LNCaP clone FGC (cell line): Measurements from ENCODE around the gene SGTA.

Experiments used
- DNase-seq: peaks from one replicate; pipeline ENCODE4 v3.0.0-alpha.2; 2011; ENCODE audit warnings: low read depth
- H3K4me3 ChIP-seq: 2 replicates; pipeline ENCODE4 v1.5.1; 2011; ENCODE audit warnings: mild to moderate bottlenecking, low read depth, low read length, control low read depth
- TF ChIP-seq, protein P1 (sequence below): IDR thresholded peaks from 2 replicates; pipeline ENCODE4 v1.5.1; 2012; ENCODE audit warnings: mild to moderate bottlenecking; ENCODE audit not compliant: control insufficient read depth, insufficient read depth; ENCODE audit errors: extremely low read depth

The SGTA gene

GRCh38 chr19:2785244-2785997, 2.3 kb upstream of the SGTA start, which contains the start of gene THOP1:
Gene THOP1 (plus strand): TSS chr19:2785503. CDS start chr19:2785663, 160 bp downstream.
- DNase-seq = peak; percentile 94
- TF ChIP-seq, protein P1, sequence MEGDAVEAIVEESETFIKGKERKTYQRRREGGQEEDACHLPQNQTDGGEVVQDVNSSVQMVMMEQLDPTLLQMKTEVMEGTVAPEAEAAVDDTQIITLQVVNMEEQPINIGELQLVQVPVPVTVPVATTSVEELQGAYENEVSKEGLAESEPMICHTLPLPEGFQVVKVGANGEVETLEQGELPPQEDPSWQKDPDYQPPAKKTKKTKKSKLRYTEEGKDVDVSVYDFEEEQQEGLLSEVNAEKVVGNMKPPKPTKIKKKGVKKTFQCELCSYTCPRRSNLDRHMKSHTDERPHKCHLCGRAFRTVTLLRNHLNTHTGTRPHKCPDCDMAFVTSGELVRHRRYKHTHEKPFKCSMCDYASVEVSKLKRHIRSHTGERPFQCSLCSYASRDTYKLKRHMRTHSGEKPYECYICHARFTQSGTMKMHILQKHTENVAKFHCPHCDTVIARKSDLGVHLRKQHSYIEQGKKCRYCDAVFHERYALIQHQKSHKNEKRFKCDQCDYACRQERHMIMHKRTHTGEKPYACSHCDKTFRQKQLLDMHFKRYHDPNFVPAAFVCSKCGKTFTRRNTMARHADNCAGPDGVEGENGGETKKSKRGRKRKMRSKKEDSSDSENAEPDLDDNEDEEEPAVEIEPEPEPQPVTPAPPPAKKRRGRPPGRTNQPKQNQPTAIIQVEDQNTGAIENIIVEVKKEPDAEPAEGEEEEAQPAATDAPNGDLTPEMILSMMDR = no peak
- H3K4me3 ChIP-seq = peak within 1 kb of the TSS; percentile 94

- DNase-seq = no peak
- TF ChIP-seq, protein P1 = no peak
- H3K4me3 ChIP-seq = peak overlapping the region; percentile 88
Observed at GRCh38 chr19:2783781-2784145, 690 bp upstream of the SGTA start.

- DNase-seq = no peak
- TF ChIP-seq, protein P1 = no peak
- peak overlapping the region; percentile 88 for H3K4me3 ChIP-seq
Observed at GRCh38 chr19:2782329-2782935, 641 bp downstream of the SGTA start.

- no peak for DNase-seq
- TF ChIP-seq, protein P1 = no peak
- H3K4me3 ChIP-seq = no peak overlapping the region
Observed at GRCh38 chr19:2780284-2780683, 2.8 kb downstream of the SGTA start.

GRCh38 chr19:2779121-2779740, 3.8 kb downstream of the SGTA start:
- H3K4me3 ChIP-seq = no peak overlapping the region
- DNase-seq = no peak
- TF ChIP-seq, protein P1 = no peak

DNA sequence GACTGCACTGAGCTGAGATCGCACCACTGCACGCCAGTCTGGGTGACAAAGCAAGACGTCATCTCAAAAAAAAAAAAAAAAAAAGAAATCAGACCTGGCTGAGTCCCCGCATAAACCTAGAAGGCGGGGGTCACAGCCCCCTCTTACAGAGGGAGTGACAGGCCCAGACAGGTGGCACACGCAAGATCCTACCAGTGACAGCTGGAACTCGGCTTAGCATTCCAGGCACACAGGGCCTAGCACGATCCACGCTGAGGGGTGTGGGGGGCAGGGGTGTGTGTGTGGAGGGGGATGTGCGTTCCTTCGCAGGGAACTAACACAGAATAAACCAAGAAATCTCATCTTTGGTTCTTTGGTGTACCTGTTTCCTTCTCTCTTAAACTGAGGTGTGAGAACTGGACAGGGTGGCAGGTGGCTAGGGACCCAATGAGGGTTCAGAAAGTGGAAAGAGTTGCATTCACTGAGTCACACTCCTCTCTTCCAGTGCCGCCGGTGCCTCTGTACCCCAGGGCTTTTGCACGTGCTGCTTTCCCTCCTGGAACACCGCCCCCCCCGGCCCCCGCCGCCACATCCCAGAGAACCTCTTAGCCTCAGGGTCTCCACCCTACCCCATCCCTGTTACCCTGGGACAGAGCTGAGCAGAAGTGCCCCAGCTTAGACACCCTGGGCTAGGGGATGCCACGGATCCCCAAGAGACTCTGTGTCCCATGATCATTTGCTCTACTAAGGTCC, 5.0 kb downstream of the SGTA start:
- H3K4me3 ChIP-seq = no peak overlapping the region
- DNase-seq = no peak
- TF ChIP-seq, protein P1 = no peak
